ENCODE data around the gene RAPGEF2.

GRCh38 chr4:159101988-159102621 lies 774 bp upstream of the RAPGEF2 start:
- TF ChIP-seq CTCF (IDR thresholded peaks at IDR 0.05 in 8 of 11, conservative IDR thresholded peaks at IDR 0.05 in 3 of 11) (no peak), POLR2A (IDR thresholded peaks at IDR 0.05) (no peak), POLR2AphosphoS5 (IDR thresholded peaks at IDR 0.05) (no peak)

Data from spleen (tissue), 7 donors.